B cell (primary cell): ENCODE measurements around the gene HENMT1. TPM values are rescaled to one million over a fixed set of nuclear protein-coding genes. Genes with fewer than 3 reads are reported as not detected.

Experiments
- ATAC-seq: fragments of 200-7000 bp; cut with Tn5 transposase; one replicate; pipeline ENCODE4 v1.10.0; 2021; ENCODE audit warnings: low read depth, mild to moderate bottlenecking, moderate number of reproducible peaks, moderate library complexity
- CTCF ChIA-PET: fragments of 350-600 bp; sonication (Branson Sonifier 250); formaldehyde crosslinking; loops from one replicate; lab custom pipeline; 2021; ENCODE audit warnings: antibody characterized with exemption, inconsistent platforms; lab: Charles Lee
- POLR2A ChIA-PET: fragments of 350-600 bp; sonication (Branson Sonifier 250); formaldehyde crosslinking; loops from one replicate; lab custom pipeline; 2021; ENCODE audit warnings: antibody characterized with exemption; lab: Charles Lee
- DNase-seq: peaks from one replicate; pipeline ENCODE4 v3.0.0; 2013
- H2AFZ ChIP-seq: 2 replicates; pipeline ENCODE4 v1.6.1; 2012; ENCODE audit warnings: mild to moderate bottlenecking, low read depth, low read length; ENCODE audit not compliant: insufficient read depth, poor library complexity, severe bottlenecking
- H3K27ac ChIP-seq, 2 donors: 1 replicate in 1 of 2; 2 replicates in 1 of 2; pipeline ENCODE4 v1.5.1; 2012 to 2013; ENCODE audit warnings: low read length in 2 of 2, mild to moderate bottlenecking in 2 of 2, moderate library complexity in 1 of 2
- H3K27me3 ChIP-seq, 4 experiments: fragments of 200-600 bp in 1 of 4; sonication (generic) in 1 of 4; replicated peaks in 1 of 4; 1 replicate in 2 of 4; 2 replicates in 2 of 4; pipeline versions ENCODE4 v1.6.1 to v1.7.0; 2013 to 2016; ENCODE audit warnings: low read length in 3 of 4, mild to moderate bottlenecking in 2 of 4, mixed read lengths in 1 of 4, moderate library complexity in 1 of 4; ENCODE audit not compliant: insufficient read depth in 4 of 4, control insufficient read depth in 3 of 4; ENCODE audit errors: control extremely low read depth in 1 of 4
- H3K36me3 ChIP-seq, 2 experiments: replicated peaks in 1 of 2; 1 replicate in 1 of 2; 2 replicates in 1 of 2; pipeline versions ENCODE4 v1.6.1 to v1.7.1; 2013; ENCODE audit warnings: low read length in 1 of 2; ENCODE audit not compliant: insufficient read depth in 2 of 2, control insufficient read depth in 1 of 2; ENCODE audit errors: control extremely low read depth in 1 of 2, extremely low read depth in 1 of 2
- H3K4me1 ChIP-seq, 2 donors: fragments of 200-600 bp in 1 of 2; sonication (generic) in 1 of 2; 1 replicate in 1 of 2; 2 replicates in 1 of 2; pipeline versions ENCODE4 v1.5.1 to v1.6.1; 2013 to 2017; ENCODE audit warnings: low read length in 2 of 2; ENCODE audit not compliant: control insufficient read depth in 2 of 2, insufficient read depth in 2 of 2
- H3K4me2 ChIP-seq: replicated peaks from 2 replicates; pipeline ENCODE3; 2012; ENCODE audit warnings: mild to moderate bottlenecking, low read depth, low read length; ENCODE audit not compliant: poor library complexity, severe bottlenecking
- H3K4me3 ChIP-seq, 5 experiments: fragments of 200-600 bp in 1 of 5; sonication (generic) in 1 of 5; 1 replicate in 3 of 5; 2 replicates in 2 of 5; pipeline versions ENCODE4 v1.5.1 to v1.7.0; 2011 to 2016; ENCODE audit warnings: low read length in 4 of 5, mild to moderate bottlenecking in 4 of 5, low read depth in 2 of 5, control low read depth in 1 of 5, moderate library complexity in 1 of 5; ENCODE audit not compliant: insufficient read depth in 1 of 5; ENCODE audit errors: control extremely low read depth in 1 of 5, extremely low read depth in 1 of 5
- H3K79me2 ChIP-seq: fragments of 200-600 bp; sonication (generic); one replicate; pipeline ENCODE4 v1.6.0; 2016; ENCODE audit warnings: low read length; ENCODE audit not compliant: control insufficient read depth, insufficient read depth
- H3K9ac ChIP-seq: fragments of 200-600 bp; sonication (generic); 2 replicates; pipeline ENCODE4 v1.6.1; 2017; ENCODE audit warnings: mild to moderate bottlenecking, low read length, moderate library complexity
- H3K9me3 ChIP-seq, 3 donors: one replicate each; pipeline versions ENCODE4 v1.6.1 to v1.7.1; 2013; ENCODE audit warnings: low read length in 2 of 3; ENCODE audit not compliant: control insufficient read depth in 2 of 3, insufficient read depth in 1 of 3; ENCODE audit errors: control extremely low read depth in 1 of 3
- H4K20me1 ChIP-seq: 2 replicates; pipeline ENCODE4 v1.6.0; 2012; ENCODE audit warnings: mild to moderate bottlenecking, low read length; ENCODE audit not compliant: insufficient read depth, control insufficient read depth, poor library complexity, severe bottlenecking
- H3K27ac Mint-ChIP-seq: one replicate; pipeline ENCODE4 v1.8.0; 2021; ENCODE audit warnings: mixed read lengths
- H3K27me3 Mint-ChIP-seq: one replicate; pipeline ENCODE4 v1.8.0; 2021; ENCODE audit warnings: mixed read lengths
- H3K4me1 Mint-ChIP-seq: one replicate; pipeline ENCODE4 v1.8.0; 2021; ENCODE audit warnings: mixed read lengths
- H3K4me3 Mint-ChIP-seq: one replicate; pipeline ENCODE4 v1.8.0; 2021; ENCODE audit warnings: mixed read lengths
- H3K9me3 Mint-ChIP-seq: one replicate; pipeline ENCODE4 v1.8.0; 2022; ENCODE audit warnings: mixed read lengths; ENCODE audit not compliant: insufficient read depth
- CTCF ChIP-seq: fragments of 200-600 bp; IDR thresholded peaks from one replicate; pipeline ENCODE4 v1.8.0; 2022; ENCODE audit warnings: antibody characterized with exemption, mild to moderate bottlenecking
- EZH2 ChIP-seq: IDR thresholded peaks from 2 replicates; pipeline ENCODE4 v1.6.1; 2012; ENCODE audit warnings: borderline replicate concordance, low read depth, mild to moderate bottlenecking, moderate library complexity, low read length; ENCODE audit not compliant: insufficient read depth, poor library complexity, severe bottlenecking
- WGBS: methylation state at CpG from one replicate; pipeline ENCODE4 v1.1.5; 2013; ENCODE audit warnings: missing lambda C conversion rate; ENCODE audit not compliant: insufficient coverage; 5-methylcytosine and 5-hydroxymethylcytosine counted together
- intact Hi-C: fragments of 100-400 bp; cut with micrococcal nuclease; formaldehyde crosslinking; loops from one replicate; pipeline ENCODE4 v1.10.0; 2022
- polyA plus RNA-seq: library from polyadenylated mRNA; depleted of rRNA; stranded (reverse); fragments of >200 nt; gene quantifications from 2 replicates; pipeline ENCODE4 v1.2.3, GENCODE V29; 2012
- total RNA-seq, 2 donors: library from RNA; stranded (reverse); fragments of 120-200 nt in 1 of 2; gene quantifications; 1 replicate in 1 of 2; 2 replicates in 1 of 2; pipeline versions ENCODE4 v1.2.3 to v1.2.4, GENCODE V29; 2013 to 2022

HENMT1 gene
- total and polyA plus RNA-seq, 2 donors (not counting 1 experiment from before 2014, with no cell fraction given), result 4.2 to 6.4 TPM

DNA sequence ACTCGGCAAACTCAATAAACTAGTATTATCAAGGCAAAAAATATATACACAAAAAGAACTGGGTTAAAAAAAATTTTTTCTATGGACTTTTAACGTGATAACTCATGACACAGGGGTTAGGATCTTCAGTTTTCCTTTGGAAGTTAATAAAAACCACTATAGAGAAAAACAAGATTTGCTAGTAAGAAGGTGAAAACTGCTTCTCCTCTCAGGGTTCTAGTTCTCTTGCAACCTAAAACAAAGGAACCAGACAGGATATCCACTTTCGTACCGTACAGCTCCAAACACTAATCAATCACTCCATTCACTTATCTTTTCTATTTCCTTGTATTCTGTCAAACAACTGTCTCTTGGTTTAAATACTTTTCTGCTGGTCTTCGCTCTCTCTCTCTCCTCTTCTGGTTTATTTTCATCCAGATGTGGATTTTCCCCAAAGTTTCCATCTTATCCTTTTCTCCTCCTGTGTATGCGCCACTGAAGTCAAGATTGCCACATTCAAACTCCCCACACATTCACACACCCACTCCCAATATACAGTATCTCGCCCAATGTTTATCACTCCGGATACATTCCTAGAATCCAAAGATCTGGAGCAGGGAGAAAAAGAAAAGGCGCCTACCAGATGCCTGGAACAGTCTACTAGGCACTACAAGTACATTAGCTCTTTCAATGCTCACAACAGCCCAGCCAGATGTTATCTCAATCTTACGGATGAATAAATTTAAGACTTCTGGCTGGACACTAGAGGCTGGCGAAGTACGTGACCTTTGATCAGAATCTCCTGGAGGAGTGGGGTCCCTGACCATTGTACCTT is 30.4 kb upstream of the HENMT1 start:
- H3K36me3 ChIP-seq, result peaks cover 4 to 12% of the 10 kb centered on the region in 2 experiments
- H3K27me3 Mint-ChIP-seq, result peaks cover 6% of the 10 kb centered on the region
- no peak for TF ChIP-seq EZH2
- no peak for TF ChIP-seq CTCF
- H3K9me3 Mint-ChIP-seq, result no peaks in the 10 kb centered on the region
- peak overlapping the region; percentile 84 to 93 (median 90) for H3K4me3 ChIP-seq
- H3K4me1 ChIP-seq, result peaks cover 21 to 35% of the 10 kb centered on the region in 2 donors
- peak overlapping the region; percentile 92 for H3K4me2 ChIP-seq
- CTCF ChIA-PET, result interaction anchor here (0.6 to 3.2 kb wide), 13 partner anchors 9 to 1084 kb away, joined by 3 to 18 read pairs (median 6); partner anchors contain the start of genes EEIG2, HENMT1 and SLC25A24
- peak overlapping the region; percentile 96 for H3K9ac ChIP-seq
- H3K27ac Mint-ChIP-seq, result peak overlapping the region; percentile 97
- ATAC-seq (no peak), DNase-seq (peak; percentile 20)
- no peaks in the 10 kb centered on the region for H3K27me3 ChIP-seq
- peak overlapping the region; percentile 98 for H3K4me3 Mint-ChIP-seq
- POLR2A ChIA-PET, result interaction anchor here (1.2 to 3.1 kb wide), 6 partner anchors 28 to 491 kb away, joined by 3 to 45 read pairs (median 6); partner anchors contain the start of genes CLCC1, EEIG2, HENMT1 and SLC25A24
- intact Hi-C loops, result loop anchor here (5.0 kb wide), 1 partner anchor 179 kb away; no protein-coding TSS in a partner anchor
- peaks cover 49% of the 10 kb centered on the region for H3K79me2 ChIP-seq
- 7% methylated on average over 9 of the region's 12 CpGs for WGBS
- H3K9me3 ChIP-seq, result no peaks in the 10 kb centered on the region
- peaks cover 43% of the 10 kb centered on the region for H3K4me1 Mint-ChIP-seq
- peak overlapping the region; percentile 96 to 99 for H3K27ac ChIP-seq
- peaks cover 31% of the 10 kb centered on the region for H4K20me1 ChIP-seq
- peak overlapping the region; percentile 95 for H2AFZ ChIP-seq
